HEK293 (cell line): ENCODE measurements around the gene DDX24.

Source experiments
- CTCF ChIA-PET: fragments of 350-600 bp; formaldehyde crosslinking; extraction: SDS; loops from one replicate; lab custom pipeline; 2021; ENCODE audit warnings: antibody characterized with exemption; lab: Yijun Ruan, JAX
- POLR2A ChIA-PET: fragments of 300-600 bp; formaldehyde crosslinking; extraction: SDS; loops from one replicate; lab custom pipeline; 2020; ENCODE audit warnings: antibody characterized with exemption, inconsistent platforms; lab: Yijun Ruan, JAX
- H3K27ac ChIP-seq: fragments of 200-500 bp; sonication (Bioruptor generic); 2 replicates; pipeline ENCODE4 v1.5.1; 2014; ENCODE audit warnings: low read depth, low read length, control low read depth, inconsistent platforms; ENCODE audit errors: extremely low read depth
- H3K36me3 ChIP-seq, 2 experiments: fragments of 200-500 bp in 1 of 2; sonication (Bioruptor generic) in 1 of 2; 1 replicate in 1 of 2; 2 replicates in 1 of 2; pipeline ENCODE4 v1.5.1; 2014 to 2017; ENCODE audit warnings: inconsistent platforms in 2 of 2, low read length in 2 of 2; ENCODE audit not compliant: control insufficient read depth in 2 of 2, insufficient read depth in 1 of 2
- H3K4me1 ChIP-seq: fragments of 200-500 bp; sonication (Bioruptor generic); 2 replicates; pipeline ENCODE4 v1.5.1; 2014; ENCODE audit warnings: mild to moderate bottlenecking, low read length, inconsistent platforms; ENCODE audit not compliant: control insufficient read depth, insufficient read depth
- H3K4me3 ChIP-seq: 2 replicates; pipeline ENCODE4 v1.5.1; 2011; ENCODE audit warnings: low read depth, mild to moderate bottlenecking, control low read depth, low read length, moderate library complexity
- H3K9me3 ChIP-seq: fragments of 200-500 bp; sonication (Bioruptor generic); 2 replicates; pipeline ENCODE4 v1.5.1; 2014; ENCODE audit warnings: low read depth, low read length, inconsistent platforms; ENCODE audit not compliant: control insufficient read depth, insufficient read depth
- KLF17 ChIP-seq: fragments of 450-650 bp; formaldehyde crosslinking; IDR thresholded peaks from 2 replicates; pipeline ENCODE4 v1.5.1; 2016; ENCODE audit warnings: missing biosample characterization, missing genetic modification characterization
- KLF7 ChIP-seq: fragments of 450-650 bp; formaldehyde crosslinking; IDR thresholded peaks from 2 replicates; pipeline ENCODE4 v1.5.1; 2016; ENCODE audit warnings: missing biosample characterization, missing genetic modification characterization, borderline replicate concordance
- MZF1 ChIP-seq: fragments of 450-650 bp; formaldehyde crosslinking; IDR thresholded peaks from 2 replicates; pipeline ENCODE4 v1.5.1; 2017; ENCODE audit warnings: missing biosample characterization, missing genetic modification characterization, borderline replicate concordance
- WT1 ChIP-seq: fragments of 450-650 bp; formaldehyde crosslinking; IDR thresholded peaks from 2 replicates; pipeline ENCODE4 v1.5.1; 2016; ENCODE audit warnings: missing biosample characterization, missing genetic modification characterization
- ZBTB10 ChIP-seq: fragments of 450-650 bp; formaldehyde crosslinking; IDR thresholded peaks from 2 replicates; pipeline ENCODE4 v1.5.1; 2016; ENCODE audit warnings: missing biosample characterization, missing genetic modification characterization
- ZBTB11 ChIP-seq: fragments of 450-650 bp; formaldehyde crosslinking; conservative IDR thresholded peaks from 2 replicates; pipeline ENCODE4 v1.5.1; 2016; ENCODE audit warnings: low read depth, missing biosample characterization, missing genetic modification characterization
- ZBTB17 ChIP-seq: fragments of 450-650 bp; formaldehyde crosslinking; IDR thresholded peaks from 2 replicates; pipeline ENCODE4 v1.5.1; 2016; ENCODE audit warnings: missing biosample characterization, missing genetic modification characterization
- ZFHX2 ChIP-seq: fragments of 450-650 bp; formaldehyde crosslinking; conservative IDR thresholded peaks from 2 replicates; pipeline ENCODE4 v1.5.1; 2016; ENCODE audit warnings: missing biosample characterization, missing genetic modification characterization
- ZNF148 ChIP-seq: fragments of 450-650 bp; formaldehyde crosslinking; IDR thresholded peaks from 2 replicates; pipeline ENCODE4 v1.5.0; 2017; ENCODE audit warnings: missing biosample characterization, missing genetic modification characterization, borderline replicate concordance
- ZNF24 ChIP-seq: fragments of 450-650 bp; formaldehyde crosslinking; IDR thresholded peaks from 2 replicates; pipeline ENCODE4 v1.5.1; 2016; ENCODE audit warnings: missing biosample characterization, missing genetic modification characterization
- ZNF350 ChIP-seq: fragments of 450-650 bp; formaldehyde crosslinking; IDR thresholded peaks from 2 replicates; pipeline ENCODE4 v1.5.0; 2017; ENCODE audit warnings: missing biosample characterization, mild to moderate bottlenecking, missing genetic modification characterization
- ZNF354C ChIP-seq: fragments of 450-650 bp; formaldehyde crosslinking; IDR thresholded peaks from 2 replicates; pipeline ENCODE4 v1.5.1; 2016; ENCODE audit warnings: missing biosample characterization, missing genetic modification characterization, low read depth, borderline replicate concordance
- ZNF391 ChIP-seq: fragments of 450-650 bp; formaldehyde crosslinking; IDR thresholded peaks from 2 replicates; pipeline ENCODE4 v1.5.1; 2016; ENCODE audit warnings: low read depth, missing biosample characterization, missing genetic modification characterization, borderline replicate concordance
- ZNF510 ChIP-seq: fragments of 450-650 bp; formaldehyde crosslinking; IDR thresholded peaks from 2 replicates; pipeline ENCODE4 v1.5.1; 2018; ENCODE audit warnings: mild to moderate bottlenecking, missing genetic modification characterization, missing biosample characterization; ENCODE audit not compliant: insufficient replicate concordance

The DDX24 gene

GRCh38 chr14:94058128-94058673 lies 22.8 kb downstream of the DDX24 start:
- H3K27ac ChIP-seq = no peak overlapping the region
- TF ChIP-seq KLF17 (tag by site-specific recombination) = no peak
- TF ChIP-seq ZNF354C (tag by site-specific recombination) = no peak
- TF ChIP-seq MZF1 (tag by site-specific recombination) = no peak
- TF ChIP-seq ZNF24 (tag by site-specific recombination) = no peak
- no peak for TF ChIP-seq ZNF350
- H3K4me1 ChIP-seq = no peaks in the 10 kb centered on the region
- peaks cover 72 to 92% of the 10 kb centered on the region in 2 experiments for H3K36me3 ChIP-seq
- no peaks in the 10 kb centered on the region for H3K9me3 ChIP-seq
- ChIA-PET POLR2A (no interaction called here), CTCF (interaction anchor here (1.5 to 3.8 kb wide), 2 partner anchors 21 to 74 kb away, joined by 5 to 18 read pairs; no protein-coding TSS in a partner anchor)
- H3K4me3 ChIP-seq = no peak overlapping the region

- POLR2A ChIA-PET = no interaction called here
These were observed 24.3 kb downstream of the DDX24 start for GRCh38 chr14:94056579-94057308.

GRCh38 chr14:94054936-94055335 lies 26.1 kb downstream of the DDX24 start:
- ChIA-PET POLR2A (no interaction called here), CTCF (no interaction called here)
- H3K4me3 ChIP-seq = no peak overlapping the region
- no peaks in the 10 kb centered on the region for H3K4me1 ChIP-seq
- no peak overlapping the region for H3K27ac ChIP-seq
- H3K9me3 ChIP-seq = no peaks in the 10 kb centered on the region
- H3K36me3 ChIP-seq = peaks cover 65 to 96% of the 10 kb centered on the region in 2 experiments
- TF ChIP-seq ZBTB17 (tag by site-specific recombination) = no peak
- no peak for TF ChIP-seq KLF7 (tag by site-specific recombination)
- TF ChIP-seq ZBTB10 (tag by site-specific recombination) = no peak
- TF ChIP-seq ZNF391 (tag by site-specific recombination) = no peak
- no peak for TF ChIP-seq ZNF148
- no peak for TF ChIP-seq WT1 (tag by site-specific recombination)
- no peak for TF ChIP-seq ZNF510 (tag by site-specific recombination)

More at GRCh38 chr14:94056579-94057308, 24.3 kb downstream of the DDX24 start:
- no peaks in the 10 kb centered on the region for H3K9me3 ChIP-seq
- no peak overlapping the region for H3K4me3 ChIP-seq
- no peak overlapping the region for H3K27ac ChIP-seq
- peaks cover 68 to 96% of the 10 kb centered on the region in 2 experiments for H3K36me3 ChIP-seq
- H3K4me1 ChIP-seq = no peaks in the 10 kb centered on the region
- TF ChIP-seq ZBTB11 (tag by site-specific recombination) = no peak
- TF ChIP-seq ZFHX2 (tag by site-specific recombination) = peak; percentile 12; the same call in 1 of the 2 replicates
- TF ChIP-seq, all 188 proteins: peak for 1
- CTCF ChIA-PET = interaction anchor here (1.0 to 3.8 kb wide), 4 partner anchors 20 to 117 kb away, joined by 3 to 18 read pairs (median 4); no protein-coding TSS in a partner anchor
